Peyer's patch (tissue), 4 donors: ENCODE results near the gene FHOD3.

Experiments used
- CTCF ChIP-seq, 6 experiments: fragments of 450-650 bp in 4 of 6; fragments of 200-600 bp in 2 of 6; sonication (generic) in 1 of 6; IDR thresholded peaks; one replicate each; pipeline ENCODE4 v1.5.1; 2017 to 2019; ENCODE audit warnings: antibody characterized with exemption in 6 of 6, mild to moderate bottlenecking in 3 of 6, moderate library complexity in 1 of 6
- POLR2A ChIP-seq, 2 donors: fragments of 450-650 bp; IDR thresholded peaks; one replicate each; pipeline ENCODE4 v1.5.1; 2017; ENCODE audit warnings: antibody characterized with exemption in 2 of 2, mild to moderate bottlenecking in 2 of 2, moderate library complexity in 2 of 2

DNA sequence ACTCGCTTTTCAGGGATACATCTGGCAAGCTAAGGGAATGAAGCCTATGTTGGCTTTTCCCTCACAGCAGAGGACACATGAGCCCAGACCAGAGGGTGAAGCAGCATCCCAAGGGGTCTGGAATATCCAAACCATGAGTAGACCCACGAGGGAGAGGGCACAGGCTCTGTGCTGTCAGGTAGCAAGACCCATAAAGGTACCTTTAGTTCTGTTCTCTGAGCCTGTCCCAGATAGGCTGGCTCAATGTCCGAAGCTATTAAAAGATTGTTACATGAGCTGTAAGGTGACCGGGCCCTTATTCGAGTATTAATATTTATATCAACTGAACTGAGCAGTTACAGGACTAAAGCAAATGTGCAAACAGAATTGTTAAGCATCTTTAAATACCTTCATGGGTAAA, 479.1 kb downstream of the FHOD3 start:
- TF ChIP-seq POLR2A (IDR thresholded peaks at IDR 0.05): no peak
- TF ChIP-seq CTCF (IDR thresholded peaks at IDR 0.05): no peak
